ENCODE data around the gene SERPINE3.

DNA sequence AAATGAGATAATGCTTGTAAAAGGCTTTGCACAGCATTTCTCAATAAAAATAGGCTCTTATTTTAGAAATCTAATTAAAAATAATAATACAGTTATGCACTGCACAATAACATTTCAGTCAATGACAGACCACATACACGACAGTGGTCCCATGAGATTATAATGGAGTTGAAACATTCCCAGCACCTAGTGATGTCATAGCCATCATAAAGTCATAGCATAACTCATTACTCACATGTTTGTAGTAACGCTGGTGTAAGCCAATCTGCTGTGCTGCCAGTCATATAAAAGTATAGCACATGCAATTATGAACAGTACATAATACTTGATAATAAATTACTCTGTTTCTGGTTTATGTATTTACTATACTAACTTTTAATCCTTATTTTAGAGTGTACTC is 12.7 kb upstream of the SERPINE3 start:
- TF ChIP-seq POLR2AphosphoS5 (IDR thresholded peaks at IDR 0.05; ENCODE audit: borderline replicate concordance, low read depth, low read length) = no peak
- TF ChIP-seq EZH2 (IDR thresholded peaks at IDR 0.05) = no peak

Data from SK-N-MC (cell line).